PC-3 (cell line): ENCODE data around the gene DPAGT1. TPM values are rescaled to one million over a fixed set of nuclear protein-coding genes. Genes with fewer than 3 reads are reported as not detected.
"Not testable (repeated sequence)": the region's sequence is repeated elsewhere in the genome, so short reads cannot be mapped to it uniquely, and the experiment has no call there.

Experiments used
- ATAC-seq: fragments of 200-7000 bp; cut with Tn5 transposase; 2 replicates; pipeline ENCODE4 v1.9.1; 2020; ENCODE audit warnings: mild to moderate bottlenecking, moderate library complexity
- BruUV-seq: library from RNA; stranded (reverse); fragments of 400-500 nt; replicated peaks from 2 replicates; lab custom pipeline; 2021; lab: Mats Ljungman, UMichigan
- CTCF ChIA-PET: fragments of 300-600 bp; sonication (Branson Sonifier 250); formaldehyde crosslinking; loops from one replicate; lab custom pipeline; 2022; ENCODE audit warnings: antibody characterized with exemption; lab: Charles Lee
- POLR2A ChIA-PET: fragments of 300-600 bp; sonication (Branson Sonifier 250); formaldehyde crosslinking; loops from one replicate; lab custom pipeline; 2022; ENCODE audit warnings: antibody characterized with exemption; ENCODE audit not compliant: unreplicated experiment; lab: Charles Lee
- DNase-seq: peaks from one replicate; pipeline ENCODE4 v3.0.0-alpha.2; 2015
- H2AFZ ChIP-seq: fragments of 300-600 bp; sonication (generic); 2 replicates; pipeline ENCODE4 v1.6.0; 2016; ENCODE audit warnings: antibody characterized with exemption, low read length
- H3F3A ChIP-seq: fragments of 300-600 bp; sonication (generic); one replicate; pipeline ENCODE4 v1.6.0; 2017; ENCODE audit warnings: antibody characterized with exemption, low read length, control low read depth, mild to moderate bottlenecking; ENCODE audit not compliant: unreplicated experiment
- H3K27ac ChIP-seq: fragments of 300-600 bp; sonication (generic); 2 replicates; pipeline ENCODE4 v1.5.1; 2016; ENCODE audit warnings: mild to moderate bottlenecking, low read length
- H3K27me3 ChIP-seq: fragments of 300-600 bp; sonication (generic); 2 replicates; pipeline ENCODE4 v1.6.1; 2016; ENCODE audit warnings: low read length, mixed read lengths
- H3K36me3 ChIP-seq: fragments of 300-600 bp; sonication (generic); 2 replicates; pipeline ENCODE4 v1.6.1; 2016; ENCODE audit warnings: low read depth, mixed run types, low read length, mixed read lengths
- H3K4me1 ChIP-seq: fragments of 300-600 bp; sonication (generic); 2 replicates; pipeline ENCODE4 v1.5.1; 2016; ENCODE audit warnings: low read length; ENCODE audit not compliant: insufficient read depth
- H3K4me2 ChIP-seq: fragments of 300-600 bp; sonication (generic); 2 replicates; pipeline ENCODE4 v1.6.0; 2016; ENCODE audit warnings: low read length
- H3K4me3 ChIP-seq: fragments of 300-600 bp; sonication (generic); 2 replicates; pipeline ENCODE4 v1.5.1; 2016; ENCODE audit warnings: mild to moderate bottlenecking, low read length, mixed read lengths
- H3K79me2 ChIP-seq: fragments of 300-600 bp; sonication (generic); 2 replicates; pipeline ENCODE4 v1.6.1; 2017; ENCODE audit warnings: low read length, mixed read lengths
- H3K9ac ChIP-seq: fragments of 300-600 bp; sonication (generic); 2 replicates; pipeline ENCODE4 v1.6.0; 2016; ENCODE audit warnings: mild to moderate bottlenecking, low read length
- H3K9me2 ChIP-seq: fragments of 300-600 bp; sonication (generic); replicated peaks from 2 replicates; pipeline ENCODE4 v1.6.1; 2016; ENCODE audit warnings: mixed run types, low read length, mixed read lengths
- H3K9me3 ChIP-seq: fragments of 300-600 bp; sonication (generic); 2 replicates; pipeline ENCODE4 v1.6.1; 2016; ENCODE audit warnings: low read length, mixed read lengths
- H4K20me1 ChIP-seq: fragments of 300-600 bp; sonication (generic); 2 replicates; pipeline ENCODE4 v1.6.1; 2016; ENCODE audit warnings: low read length, mixed read lengths
- EZH2 ChIP-seq: fragments of 300-600 bp; sonication (generic); IDR thresholded peaks from one replicate; pipeline ENCODE4 v1.6.1; 2017; ENCODE audit warnings: antibody characterized with exemption, mild to moderate bottlenecking, low read length; ENCODE audit not compliant: unreplicated experiment
- EZH2phosphoT487 ChIP-seq: fragments of 300-600 bp; sonication (generic); IDR thresholded peaks from 2 replicates; pipeline ENCODE4 v1.6.1; 2018; ENCODE audit warnings: mild to moderate bottlenecking, antibody characterized with exemption, low read length, borderline replicate concordance
- intact Hi-C: fragments of 100-400 bp; cut with micrococcal nuclease; formaldehyde crosslinking; loops from 2 replicates; pipeline ENCODE4 v1.9.0; 2023
- total RNA-seq: library from RNA; depleted of rRNA; stranded (reverse); fragments of >200 nt; gene quantifications from 2 replicates; pipeline ENCODE4 v1.2.3, GENCODE V29; 2014
- TF ChIP-seq, protein P1 (sequence below): fragments of 300-600 bp; sonication (generic); conservative IDR thresholded peaks from 2 replicates; pipeline ENCODE4 v1.5.1; 2017; ENCODE audit warnings: antibody characterized with exemption, low read depth, mild to moderate bottlenecking, low read length

Gene DPAGT1
- total RNA-seq, 1 experiment from 2014 or later = 68.0 TPM

DNA sequence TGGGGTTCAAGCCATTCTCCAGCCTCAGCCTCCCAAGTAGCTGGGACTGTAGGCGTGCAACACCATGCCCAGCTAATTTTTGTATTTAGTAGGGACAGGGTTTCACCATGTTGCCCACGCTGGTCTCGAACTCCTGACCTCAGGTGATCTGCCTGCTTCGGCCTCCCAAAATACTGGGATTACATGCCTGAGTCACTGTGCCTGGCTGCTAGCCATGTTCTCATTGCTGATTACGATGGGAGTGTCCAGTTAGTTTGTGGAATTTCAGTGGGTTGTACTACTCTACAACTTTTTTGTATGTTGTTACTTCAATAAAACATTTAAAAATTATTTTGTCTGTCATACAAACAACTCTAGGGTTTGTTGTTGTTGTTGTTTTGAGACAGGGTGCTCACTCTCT, 38.9 kb downstream of the DPAGT1 start:
- DNase-seq = peak; percentile 57
- POLR2A ChIA-PET = no interaction called here

DNA sequence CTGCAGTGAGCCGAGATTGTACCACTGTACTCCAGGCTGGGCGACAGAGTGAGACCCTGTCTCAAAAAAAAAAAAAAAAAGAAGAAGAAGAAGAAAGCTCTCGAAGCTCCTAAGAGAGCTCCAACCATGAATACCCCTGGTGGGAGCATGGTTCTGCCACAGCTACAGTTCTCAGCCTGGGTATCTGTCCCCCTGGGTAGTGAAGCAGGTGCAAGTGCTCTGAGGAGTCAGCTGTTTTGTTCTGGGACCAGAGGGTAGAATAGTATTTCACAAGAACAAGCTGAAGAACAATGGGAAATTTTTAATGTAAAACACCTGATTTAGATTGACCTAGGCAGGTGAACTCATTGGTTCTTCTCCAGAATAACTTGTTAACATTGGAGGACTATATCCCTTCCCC, 40.4 kb downstream of the DPAGT1 start:
- ChIA-PET CTCF (no interaction called here), POLR2A (no interaction called here)
- Histone ChIP-seq H2AFZ (no peak overlapping the region), H3F3A (no peaks in the 10 kb centered on the region), H4K20me1 (0 out of 2 replicates have a peak, but pooled peaks cover under 1% of the 10 kb centered on the region), H3K4me2 (no peak overlapping the region), H3K79me2 (peaks cover 17% of the 10 kb centered on the region), H3K27me3 (no peaks in the 10 kb centered on the region), H3K36me3 (no peaks in the 10 kb centered on the region), H3K4me1 (peaks cover 12% of the 10 kb centered on the region; the same call in 1 of the 2 replicates), H3K9me2 (no peaks in the 10 kb centered on the region), H3K9ac (no peak overlapping the region), H3K9me3 (no peaks in the 10 kb centered on the region), H3K4me3 (no peak overlapping the region), H3K27ac (no peak overlapping the region)
- ATAC-seq (no peak), DNase-seq (no peak)
- no peak for TF ChIP-seq EZH2
- no peak for TF ChIP-seq EZH2phosphoT487
- TF ChIP-seq, protein P1, sequence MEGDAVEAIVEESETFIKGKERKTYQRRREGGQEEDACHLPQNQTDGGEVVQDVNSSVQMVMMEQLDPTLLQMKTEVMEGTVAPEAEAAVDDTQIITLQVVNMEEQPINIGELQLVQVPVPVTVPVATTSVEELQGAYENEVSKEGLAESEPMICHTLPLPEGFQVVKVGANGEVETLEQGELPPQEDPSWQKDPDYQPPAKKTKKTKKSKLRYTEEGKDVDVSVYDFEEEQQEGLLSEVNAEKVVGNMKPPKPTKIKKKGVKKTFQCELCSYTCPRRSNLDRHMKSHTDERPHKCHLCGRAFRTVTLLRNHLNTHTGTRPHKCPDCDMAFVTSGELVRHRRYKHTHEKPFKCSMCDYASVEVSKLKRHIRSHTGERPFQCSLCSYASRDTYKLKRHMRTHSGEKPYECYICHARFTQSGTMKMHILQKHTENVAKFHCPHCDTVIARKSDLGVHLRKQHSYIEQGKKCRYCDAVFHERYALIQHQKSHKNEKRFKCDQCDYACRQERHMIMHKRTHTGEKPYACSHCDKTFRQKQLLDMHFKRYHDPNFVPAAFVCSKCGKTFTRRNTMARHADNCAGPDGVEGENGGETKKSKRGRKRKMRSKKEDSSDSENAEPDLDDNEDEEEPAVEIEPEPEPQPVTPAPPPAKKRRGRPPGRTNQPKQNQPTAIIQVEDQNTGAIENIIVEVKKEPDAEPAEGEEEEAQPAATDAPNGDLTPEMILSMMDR = no peak
- no TSS peak for BruUV-seq
- intact Hi-C loops = no loop called here

More for the DNA sequence above, 38.9 kb downstream of the DPAGT1 start:
- no peak for TF ChIP-seq EZH2
- no peak for TF ChIP-seq EZH2phosphoT487
- TF ChIP-seq, protein P1 = no peak
- H3K9ac ChIP-seq = no peak overlapping the region
- H4K20me1 ChIP-seq = no peaks in the 10 kb centered on the region
- peaks cover 24% of the 10 kb centered on the region for H3K79me2 ChIP-seq
- H3K36me3 ChIP-seq = no peaks in the 10 kb centered on the region
- no peaks in the 10 kb centered on the region for H3K9me2 ChIP-seq
- ATAC-seq = no peak
- peaks cover 16% of the 10 kb centered on the region; the same call in 1 of the 2 replicates for H3K4me1 ChIP-seq
- BruUV-seq = no TSS peak
- no peaks in the 10 kb centered on the region for H3K9me3 ChIP-seq
- H3K4me2 ChIP-seq = no peak overlapping the region
- H3K4me3 ChIP-seq = no peak overlapping the region
- no peaks in the 10 kb centered on the region for H3F3A ChIP-seq
- CTCF ChIA-PET = interaction anchor here (0.5 kb wide), 1 partner anchor 135 kb away, joined by 3 read pairs; no protein-coding TSS in a partner anchor
- no peak overlapping the region for H2AFZ ChIP-seq
- H3K27ac ChIP-seq = no peak overlapping the region
- intact Hi-C loops = no loop called here
- H3K27me3 ChIP-seq = no peaks in the 10 kb centered on the region

DNA sequence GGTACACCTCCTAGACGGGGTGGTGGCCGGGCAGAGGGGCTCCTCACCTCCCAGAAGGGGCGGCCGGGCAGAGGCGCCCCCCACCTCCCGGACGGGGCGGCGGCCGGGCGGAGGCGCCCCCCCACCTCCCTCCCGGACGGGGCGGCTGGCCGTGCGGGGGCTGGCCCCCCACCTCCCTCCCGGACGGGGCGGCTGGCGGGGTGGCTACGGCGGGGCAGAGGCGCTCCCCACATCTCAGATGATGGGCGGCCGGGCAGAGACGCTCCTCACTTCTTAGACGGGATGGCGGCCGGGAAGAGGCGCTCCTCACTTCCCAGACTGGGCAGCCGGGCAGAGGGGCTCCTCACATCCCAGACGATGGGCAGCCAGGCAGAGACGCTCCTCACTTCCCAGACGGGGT, 42.5 kb downstream of the DPAGT1 start:
- DNase-seq, H3K27me3 ChIP-seq, BruUV-seq, ATAC-seq, H3K9me3 ChIP-seq, H3F3A ChIP-seq, H3K9ac ChIP-seq, H3K27ac ChIP-seq, POLR2A ChIA-PET, H3K9me2 ChIP-seq, H3K4me2 ChIP-seq, CTCF ChIA-PET, H3K4me3 ChIP-seq, H2AFZ ChIP-seq: not testable (repeated sequence)
- Histone ChIP-seq H3K79me2 (peaks cover 27% of the 10 kb centered on the region), H3K4me1 (peaks cover 20% of the 10 kb centered on the region), H4K20me1 (0 out of 2 replicates have a peak, but pooled peaks cover 10% of the 10 kb centered on the region), H3K36me3 (peaks cover 12% of the 10 kb centered on the region)
- intact Hi-C loops = loop anchor here (5.0 kb wide), 1 partner anchor 42 kb away; the partner anchor contains the start of genes RPS25 and TRAPPC4
